Muscle layer of colon (tissue), 2 donors: Measurements from ENCODE around the gene PLEKHN1.
A peak's percentile ranks its signal among the peaks of the same experiment; 100 is the strongest.

Experiments used
- H3K27ac ChIP-seq: one replicate; pipeline ENCODE4 v1.7.0; 2013; ENCODE audit warnings: low read depth, mild to moderate bottlenecking, low read length, moderate library complexity
- H3K27me3 ChIP-seq, 2 donors: one replicate each; pipeline ENCODE4 v1.7.0; 2013; ENCODE audit warnings: low read length in 2 of 2, mild to moderate bottlenecking in 2 of 2; ENCODE audit not compliant: insufficient read depth in 2 of 2, control insufficient read depth in 1 of 2
- H3K36me3 ChIP-seq: one replicate; pipeline ENCODE4 v1.7.0; 2013; ENCODE audit warnings: mild to moderate bottlenecking, low read length; ENCODE audit not compliant: insufficient read depth
- H3K4me1 ChIP-seq: one replicate; pipeline ENCODE4 v1.7.0; 2013; ENCODE audit warnings: mild to moderate bottlenecking, low read length; ENCODE audit not compliant: insufficient read depth
- H3K4me3 ChIP-seq, 2 donors: one replicate each; pipeline ENCODE4 v1.7.0; 2013; ENCODE audit warnings: low read length in 2 of 2, low read depth in 1 of 2, mild to moderate bottlenecking in 1 of 2, moderate library complexity in 1 of 2
- H3K9ac ChIP-seq: one replicate; pipeline ENCODE4 v1.7.0; 2013; ENCODE audit warnings: low read length
- H3K9me3 ChIP-seq: one replicate; pipeline ENCODE4 v1.7.0; 2013; ENCODE audit warnings: mild to moderate bottlenecking, low read length
- donor health status: abdominal sarcoma.
- donor health status: Adenocarcinoma of cecum.

PLEKHN1 gene

DNA sequence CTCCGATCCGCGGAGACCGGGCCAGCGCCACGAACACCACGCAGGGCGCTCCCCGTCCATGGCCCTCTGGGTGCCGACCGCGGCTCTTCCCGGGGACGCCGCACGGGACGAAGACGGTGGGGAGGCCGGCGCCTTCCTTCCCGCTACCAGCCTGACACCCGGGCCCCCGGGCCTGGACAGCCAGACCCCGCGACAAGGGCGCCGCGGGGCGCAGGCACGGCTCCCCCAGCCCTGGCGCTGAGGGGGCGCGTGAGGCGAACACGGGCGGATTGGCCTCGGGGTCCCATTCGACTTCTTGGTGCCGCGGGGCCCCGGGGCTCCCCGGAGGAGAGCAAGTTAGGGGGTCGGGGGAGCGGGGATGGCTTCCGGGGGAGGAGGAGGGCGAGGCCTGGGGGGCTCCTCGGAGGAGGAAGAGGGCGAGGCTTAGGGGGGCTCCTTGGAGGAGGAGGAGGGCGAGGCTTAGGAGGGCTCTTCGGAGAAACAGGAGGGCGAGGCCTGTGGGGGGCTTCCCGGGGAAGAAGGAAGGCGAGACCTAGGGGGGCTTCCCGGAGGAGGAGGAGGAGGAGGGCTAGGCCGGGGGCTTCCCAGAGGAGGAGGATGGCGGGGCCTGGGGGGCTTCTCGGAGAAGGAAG is 6.4 kb upstream of the PLEKHN1 start:
- Histone ChIP-seq H3K27ac (no peak overlapping the region), H3K9me3 (no peaks in the 10 kb centered on the region), H3K27me3 (no peaks in the 10 kb centered on the region), H3K4me1 (peaks cover 19% of the 10 kb centered on the region), H3K4me3 (peak overlapping the region; percentile 62 to 98), H3K9ac (no peak overlapping the region), H3K36me3 (peaks cover 20% of the 10 kb centered on the region)

DNA sequence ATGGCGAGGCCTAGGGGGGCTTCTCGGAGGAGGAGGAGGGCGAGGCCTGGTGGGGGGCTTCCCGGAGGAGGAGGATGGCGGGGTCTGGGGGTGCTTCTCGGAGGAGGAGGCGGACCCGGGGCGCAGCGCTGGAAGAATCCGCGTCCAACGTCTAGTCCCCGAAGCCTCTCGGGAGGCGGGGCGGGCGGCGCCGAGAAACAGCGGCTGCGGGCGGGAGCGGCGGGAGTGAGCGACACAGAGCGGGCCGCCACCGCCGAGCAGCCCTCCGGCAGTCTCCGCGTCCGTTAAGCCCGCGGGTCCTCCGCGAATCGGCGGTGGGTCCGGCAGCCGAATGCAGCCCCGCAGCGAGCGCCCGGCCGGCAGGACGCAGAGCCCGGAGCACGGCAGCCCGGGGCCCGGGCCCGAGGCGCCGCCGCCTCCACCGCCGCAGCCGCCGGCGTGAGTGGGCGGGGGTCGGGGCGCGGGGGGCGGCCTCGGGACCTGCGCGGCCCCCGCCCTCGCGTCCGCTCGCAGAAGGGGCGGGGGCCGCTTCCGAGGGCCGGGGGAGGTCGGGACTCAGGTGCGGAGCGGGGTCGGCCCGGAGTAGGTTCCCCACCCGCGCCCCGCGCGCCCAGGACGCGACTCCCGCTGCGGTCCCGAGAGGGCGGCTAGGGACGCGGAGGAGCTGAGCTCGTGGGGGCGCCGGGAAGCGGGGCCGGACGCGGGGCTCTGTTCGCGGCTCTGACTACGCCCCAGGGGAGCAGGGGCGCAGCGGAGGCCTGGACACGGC is 5.7 kb upstream of the PLEKHN1 start, which contains the start of gene KLHL17:
Gene KLHL17, plus strand, starts transcription at position 222 of the 769 bp plus-strand sequence. Its CDS starts 110 bp downstream, at position 332.
- H3K9ac ChIP-seq: no peak within 1 kb of the TSS
- H3K4me1 ChIP-seq: peaks cover 19% of the 10 kb centered on the region
- H3K27ac ChIP-seq: no peak within 1 kb of the TSS
- H3K36me3 ChIP-seq: peaks cover 13% of the 10 kb centered on the region
- no peaks in the 10 kb centered on the region for H3K27me3 ChIP-seq
- peak within 1 kb of the TSS; percentile 91 to 98 for H3K4me3 ChIP-seq
- H3K9me3 ChIP-seq: no peaks in the 10 kb centered on the region

DNA sequence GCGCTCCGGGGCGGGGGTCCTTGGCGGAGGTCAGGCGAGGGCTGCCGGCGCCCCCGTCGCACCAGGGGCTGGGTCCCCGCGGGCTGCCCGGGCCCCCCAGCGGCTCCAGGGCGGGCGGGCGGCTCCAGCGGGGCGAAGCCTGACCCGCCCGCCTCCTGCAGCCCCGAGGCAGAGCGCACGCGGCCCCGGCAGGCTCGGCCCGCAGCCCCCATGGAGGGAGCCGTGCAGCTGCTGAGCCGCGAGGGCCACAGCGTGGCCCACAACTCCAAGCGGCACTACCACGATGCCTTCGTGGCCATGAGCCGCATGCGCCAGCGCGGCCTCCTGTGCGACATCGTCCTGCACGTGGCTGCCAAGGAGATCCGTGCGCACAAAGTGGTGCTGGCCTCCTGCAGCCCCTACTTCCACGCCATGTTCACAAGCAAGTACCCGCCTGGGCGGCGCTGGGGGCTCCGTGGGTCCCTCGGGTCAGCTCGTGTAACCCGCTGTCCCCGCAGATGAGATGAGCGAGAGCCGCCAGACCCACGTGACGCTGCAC is 5.1 kb upstream of the PLEKHN1 start:
- no peak overlapping the region for H3K9ac ChIP-seq
- peak overlapping the region in 1 of 2 donors; percentile 38 for H3K4me3 ChIP-seq
- H3K36me3 ChIP-seq: peaks cover 6% of the 10 kb centered on the region
- H3K27me3 ChIP-seq: peaks cover 0 to 2% of the 10 kb centered on the region in 2 donors
- peaks cover 19% of the 10 kb centered on the region for H3K4me1 ChIP-seq
- H3K9me3 ChIP-seq: no peaks in the 10 kb centered on the region
- H3K27ac ChIP-seq: no peak overlapping the region

DNA sequence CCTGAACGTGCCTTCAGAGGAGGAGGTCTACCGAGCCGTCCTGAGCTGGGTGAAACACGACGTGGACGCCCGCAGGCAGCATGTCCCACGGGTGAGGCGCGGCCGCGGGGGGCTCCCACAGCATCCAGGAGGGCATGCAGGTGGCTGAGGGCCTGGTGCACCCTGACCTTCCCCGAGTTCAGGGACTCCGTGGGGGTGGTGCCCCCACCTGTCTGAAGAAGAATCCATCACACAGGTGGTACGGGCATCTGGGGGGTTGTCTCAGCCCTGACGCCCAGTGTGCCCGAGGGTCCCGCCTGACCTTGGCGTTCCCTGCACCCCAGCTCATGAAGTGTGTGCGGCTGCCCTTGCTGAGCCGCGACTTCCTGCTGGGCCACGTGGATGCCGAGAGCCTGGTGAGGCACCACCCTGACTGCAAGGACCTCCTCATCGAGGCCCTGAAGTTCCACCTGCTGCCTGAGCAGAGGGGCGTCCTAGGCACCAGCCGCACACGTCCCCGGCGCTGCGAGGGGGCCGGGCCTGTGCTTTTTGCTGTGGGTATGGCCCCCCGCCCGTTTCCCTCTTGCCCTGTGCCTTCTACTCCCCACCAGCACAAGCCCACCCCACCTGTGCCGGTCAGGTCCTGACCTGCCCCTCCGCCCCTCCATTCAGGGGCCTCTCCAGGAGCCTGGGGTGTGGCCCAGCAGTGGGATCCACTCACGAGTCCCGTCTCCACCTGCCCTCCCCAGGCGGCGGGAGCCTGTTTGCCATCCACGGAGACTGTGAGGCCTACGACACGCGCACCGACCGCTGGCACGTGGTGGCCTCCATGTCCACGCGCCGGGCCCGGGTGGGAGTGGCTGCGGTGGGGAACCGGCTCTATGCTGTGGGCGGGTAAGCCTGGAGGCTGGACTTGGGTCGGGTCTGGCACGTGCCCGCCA is 3.6 kb upstream of the PLEKHN1 start:
- Histone ChIP-seq H3K27me3 (peaks cover under 1 to 17% of the 10 kb centered on the region in 2 donors), H3K9me3 (no peaks in the 10 kb centered on the region), H3K4me1 (peaks cover 10% of the 10 kb centered on the region), H3K27ac (no peak overlapping the region), H3K4me3 (no peak overlapping the region), H3K9ac (no peak overlapping the region), H3K36me3 (no peaks in the 10 kb centered on the region)

DNA sequence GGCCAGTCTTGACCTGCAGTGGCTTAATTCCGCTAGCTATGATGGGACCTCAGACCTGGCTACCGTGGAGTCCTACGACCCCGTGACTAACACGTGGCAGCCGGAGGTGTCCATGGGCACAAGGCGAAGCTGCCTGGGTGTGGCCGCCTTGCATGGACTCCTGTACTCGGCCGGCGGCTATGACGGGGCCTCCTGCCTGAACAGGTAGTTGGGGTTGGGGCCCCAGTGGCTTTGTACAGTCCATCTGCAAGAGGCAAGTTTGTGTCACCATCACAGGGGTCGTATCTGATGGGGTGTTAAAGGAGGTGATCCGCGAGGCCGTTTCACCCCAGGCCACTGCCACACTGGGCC is 3.0 kb upstream of the PLEKHN1 start:
- H3K36me3 ChIP-seq: no peaks in the 10 kb centered on the region
- no peak overlapping the region for H3K27ac ChIP-seq
- peaks cover 3% of the 10 kb centered on the region for H3K4me1 ChIP-seq
- no peak overlapping the region for H3K4me3 ChIP-seq
- H3K27me3 ChIP-seq: peaks cover 7 to 23% of the 10 kb centered on the region in 2 donors
- no peaks in the 10 kb centered on the region for H3K9me3 ChIP-seq
- H3K9ac ChIP-seq: no peak overlapping the region

DNA sequence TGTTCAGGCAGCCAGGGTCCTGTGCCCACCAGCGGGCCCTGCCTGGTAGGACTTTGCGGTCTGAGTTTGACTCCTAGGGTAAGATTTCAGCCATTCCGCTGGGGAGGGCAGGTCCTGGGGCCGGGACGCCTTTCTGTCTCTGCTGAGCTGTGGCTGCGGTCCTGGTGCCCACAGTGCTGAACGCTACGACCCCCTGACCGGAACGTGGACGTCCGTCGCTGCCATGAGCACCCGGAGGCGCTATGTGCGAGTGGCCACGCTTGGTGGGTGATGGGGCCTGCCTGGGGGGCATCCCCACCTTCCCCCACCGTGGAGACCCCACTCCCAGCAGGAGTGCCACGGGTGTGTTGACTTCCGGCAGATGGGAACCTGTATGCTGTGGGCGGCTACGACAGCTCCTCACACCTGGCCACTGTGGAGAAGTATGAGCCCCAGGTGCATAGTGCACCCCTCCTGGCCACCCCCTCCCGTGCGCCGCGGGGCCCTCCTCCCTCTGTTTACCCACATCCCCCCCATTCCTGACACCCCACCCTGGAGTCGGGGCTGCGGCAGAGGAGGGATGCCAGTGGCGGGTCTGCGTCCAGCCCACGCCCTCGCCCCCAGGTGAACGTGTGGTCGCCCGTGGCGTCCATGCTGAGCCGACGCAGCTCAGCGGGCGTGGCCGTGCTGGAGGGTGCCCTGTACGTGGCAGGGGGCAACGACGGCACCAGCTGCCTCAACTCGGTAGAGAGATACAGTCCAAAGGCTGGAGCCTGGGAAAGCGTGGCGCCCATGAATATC is 2.3 kb upstream of the PLEKHN1 start:
- no peak overlapping the region for H3K9ac ChIP-seq
- no peak overlapping the region for H3K27ac ChIP-seq
- no peaks in the 10 kb centered on the region for H3K4me1 ChIP-seq
- H3K4me3 ChIP-seq: no peak overlapping the region
- H3K36me3 ChIP-seq: no peaks in the 10 kb centered on the region
- peaks cover 13 to 30% of the 10 kb centered on the region in 2 donors for H3K27me3 ChIP-seq
- no peaks in the 10 kb centered on the region for H3K9me3 ChIP-seq

DNA sequence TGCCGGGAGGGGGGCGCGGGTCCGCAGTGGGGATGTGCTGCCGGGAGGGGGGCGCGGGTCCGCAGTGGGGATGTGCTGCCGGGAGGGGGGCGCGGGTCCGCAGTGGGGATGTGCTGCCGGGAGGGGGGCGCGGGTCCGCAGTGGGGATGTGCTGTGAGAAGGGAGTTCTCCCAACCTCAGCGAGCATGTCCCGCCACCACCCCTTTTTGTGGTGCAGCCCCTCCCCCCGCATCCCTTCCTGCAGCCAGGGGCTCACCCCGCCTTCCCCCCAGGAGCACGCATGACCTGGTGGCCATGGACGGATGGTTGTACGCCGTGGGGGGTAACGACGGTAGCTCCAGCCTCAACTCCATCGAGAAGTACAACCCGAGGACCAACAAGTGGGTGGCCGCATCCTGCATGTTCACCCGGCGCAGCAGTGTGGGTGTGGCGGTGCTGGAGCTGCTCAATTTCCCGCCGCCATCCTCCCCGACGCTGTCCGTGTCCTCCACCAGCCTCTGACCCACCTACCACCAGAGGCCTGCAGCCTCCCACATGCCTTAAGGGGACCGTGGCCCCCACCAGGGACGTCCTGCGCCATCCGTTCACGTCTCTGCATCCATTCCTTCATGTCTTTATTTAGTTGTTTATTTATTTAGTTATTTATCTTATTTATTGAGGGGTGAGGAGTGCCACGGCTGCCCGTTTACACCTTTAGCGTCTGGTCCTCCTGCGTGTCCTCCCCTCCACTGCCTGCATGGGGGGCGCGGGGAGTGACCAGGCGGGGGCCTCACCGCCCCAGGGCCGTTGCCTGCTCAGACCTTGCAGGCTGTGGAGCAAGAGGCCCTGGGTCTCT is 1.4 kb upstream of the PLEKHN1 start:
- H3K4me3 ChIP-seq: no peak overlapping the region

DNA sequence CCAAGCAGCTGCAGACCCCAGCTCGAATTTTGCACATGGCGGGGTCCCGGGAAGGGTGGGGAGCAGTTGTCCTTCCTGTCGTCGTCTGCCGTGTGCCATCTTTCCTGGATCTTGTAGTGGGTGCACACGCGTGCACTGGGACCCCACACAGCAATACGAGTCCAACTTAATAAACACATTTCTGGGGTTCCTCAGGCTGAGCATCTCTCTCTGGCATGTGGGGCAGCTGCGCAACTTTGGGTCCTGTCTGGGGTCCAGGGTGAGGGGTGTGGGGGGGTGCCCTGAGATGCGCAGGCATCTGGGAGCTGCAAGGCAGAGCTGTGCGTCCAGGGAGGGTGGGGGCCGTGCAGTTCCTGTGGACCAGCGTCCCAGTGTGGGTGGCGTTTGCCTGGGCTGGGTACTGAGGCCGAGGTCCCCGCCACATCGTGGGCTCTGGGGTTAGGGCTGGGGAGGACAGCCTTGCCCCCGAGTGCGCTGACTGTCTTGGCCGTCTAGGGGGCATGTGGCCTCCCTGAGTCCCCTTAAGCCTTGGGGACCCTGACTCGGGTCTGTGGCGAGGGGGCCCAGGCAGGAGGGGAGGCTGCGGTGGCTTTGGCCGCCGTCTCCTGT is 652 bp upstream of the PLEKHN1 start:
- Histone ChIP-seq H3K27ac (no peak overlapping the region), H3K4me1 (no peaks in the 10 kb centered on the region), H3K36me3 (no peaks in the 10 kb centered on the region), H3K9me3 (no peaks in the 10 kb centered on the region), H3K27me3 (peaks cover 17 to 39% of the 10 kb centered on the region in 2 donors), H3K9ac (no peak overlapping the region), H3K4me3 (no peak overlapping the region)

More for the DNA sequence above, 1.4 kb upstream of the PLEKHN1 start:
- no peaks in the 10 kb centered on the region for H3K4me1 ChIP-seq
- H3K9ac ChIP-seq: no peak overlapping the region
- H3K36me3 ChIP-seq: no peaks in the 10 kb centered on the region
- H3K27me3 ChIP-seq: peaks cover 17 to 33% of the 10 kb centered on the region in 2 donors
- H3K27ac ChIP-seq: no peak overlapping the region
- H3K9me3 ChIP-seq: no peaks in the 10 kb centered on the region

DNA sequence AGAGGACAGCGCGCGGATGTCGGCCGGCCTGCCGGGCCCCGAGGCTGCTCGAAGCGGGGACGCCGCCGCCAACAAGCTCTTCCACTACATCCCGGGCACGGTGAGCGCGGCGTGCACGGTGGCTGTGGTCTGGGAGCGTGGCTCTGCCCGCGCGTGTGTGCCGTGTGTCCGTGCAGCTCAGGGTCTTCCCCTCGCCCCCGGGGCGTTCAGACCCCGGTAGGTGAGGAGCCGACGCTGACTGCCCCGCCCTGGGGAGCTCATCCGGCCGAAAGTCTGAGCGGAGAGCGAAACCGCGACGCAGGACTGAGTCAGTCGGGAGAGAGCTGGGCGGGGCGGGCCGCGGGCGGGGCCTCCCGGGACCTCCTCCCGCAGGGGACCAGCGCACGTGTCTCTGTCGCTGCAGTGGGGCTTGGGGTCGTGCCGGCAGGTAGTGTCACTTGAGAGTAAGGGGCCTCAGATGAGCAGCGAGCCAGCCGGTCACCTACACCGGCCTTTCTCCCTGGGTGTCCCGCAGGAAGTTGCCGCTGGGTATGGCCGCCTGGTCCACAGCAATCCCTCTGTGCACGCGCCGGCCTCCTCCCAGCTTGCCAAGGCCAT is 520 bp downstream of the PLEKHN1 start:
- H3K9ac ChIP-seq: no peak overlapping the region

More for the DNA sequence above, 520 bp downstream of the PLEKHN1 start:
- no peak overlapping the region for H3K27ac ChIP-seq
- H3K4me1 ChIP-seq: no peaks in the 10 kb centered on the region
- H3K27me3 ChIP-seq: peaks cover 17 to 51% of the 10 kb centered on the region in 2 donors
- H3K4me3 ChIP-seq: peak overlapping the region; percentile 31 to 65
- no peaks in the 10 kb centered on the region for H3K36me3 ChIP-seq
- H3K9me3 ChIP-seq: no peaks in the 10 kb centered on the region
